ENCODE measurements around the gene ITPR1. TPM values are rescaled to one million over a fixed set of nuclear protein-coding genes. Genes with fewer than 3 reads are reported as not detected.
"Not testable (repeated sequence)": the region's sequence is repeated elsewhere in the genome, so short reads cannot be mapped to it uniquely, and the experiment has no call there.

ITPR1 gene
- total RNA-seq, 4 donors from 2014 or later: 9.5 to 24.1 (median 17.5) TPM

GRCh38 chr3:4454142-4454541 is 39.0 kb upstream of the ITPR1 start:
- intact Hi-C loops (cut with DNase I; ENCODE audit: low total_unique reads): no loop called here
- no peak for DNase-seq (ENCODE audit: low spot score in 2 of 2)
- no peak for TF ChIP-seq POLR2A (IDR thresholded peaks at IDR 0.05)
- no peak for TF ChIP-seq CTCF (IDR thresholded peaks at IDR 0.05)
- no peak overlapping the region for H3K4me3 ChIP-seq (ENCODE audit: low read depth, poor library complexity, severe bottlenecking)

- DNase-seq (ENCODE audit: low spot score in 2 of 2); H3K4me3 ChIP-seq (ENCODE audit: low read depth, poor library complexity, severe bottlenecking); intact Hi-C loops (cut with DNase I; ENCODE audit: low total_unique reads): not testable (repeated sequence)
- 87 to 95% methylated on average over 14 of the region's 14 CpGs for WGBS, 2 donors
These were observed 36.4 kb upstream of the ITPR1 start for GRCh38 chr3:4456780-4457179.

GRCh38 chr3:4458961-4459360 is 34.2 kb upstream of the ITPR1 start:
- DNase-seq (ENCODE audit: low spot score in 2 of 2): no peak
- WGBS, 2 donors: 92 to 94% methylated on average over 3 of the region's 3 CpGs
- intact Hi-C loops (cut with DNase I; ENCODE audit: low total_unique reads): no loop called here
- no peak for TF ChIP-seq POLR2A (IDR thresholded peaks at IDR 0.05)
- no peak for TF ChIP-seq CTCF (IDR thresholded peaks at IDR 0.05)
- no peak overlapping the region for H3K4me3 ChIP-seq (ENCODE audit: low read depth, poor library complexity, severe bottlenecking)

- no peak overlapping the region for H3K4me3 ChIP-seq (ENCODE audit: low read depth, poor library complexity, severe bottlenecking)
- no peak for DNase-seq (ENCODE audit: low spot score in 2 of 2)
- intact Hi-C loops (cut with DNase I; ENCODE audit: low total_unique reads): no loop called here
- WGBS, 2 donors: 93 to 94% methylated on average over 4 of the region's 4 CpGs
- TF ChIP-seq POLR2A (IDR thresholded peaks at IDR 0.05) (no peak), CTCF (IDR thresholded peaks at IDR 0.05) (no peak)
These were observed 32.8 kb upstream of the ITPR1 start for GRCh38 chr3:4460334-4460733.

- intact Hi-C loops (cut with DNase I; ENCODE audit: low total_unique reads): no loop called here
- no peak for DNase-seq (ENCODE audit: low spot score in 2 of 2)
- TF ChIP-seq CTCF (IDR thresholded peaks at IDR 0.05) (no peak), POLR2A (IDR thresholded peaks at IDR 0.05) (no peak)
- WGBS, 2 donors: 76 to 88% methylated on average over 2 of the region's 2 CpGs
- H3K4me3 ChIP-seq (ENCODE audit: low read depth, poor library complexity, severe bottlenecking): no peak overlapping the region
These were observed 31.6 kb upstream of the ITPR1 start for GRCh38 chr3:4461468-4462090.

- intact Hi-C loops (cut with DNase I; ENCODE audit: low total_unique reads): no loop called here
- 89 to 94% methylated on average over 3 of the region's 3 CpGs for WGBS, 2 donors
- TF ChIP-seq CTCF (IDR thresholded peaks at IDR 0.05) (no peak), POLR2A (IDR thresholded peaks at IDR 0.05) (no peak)
- H3K4me3 ChIP-seq (ENCODE audit: low read depth, poor library complexity, severe bottlenecking): no peak overlapping the region
- no peak for DNase-seq (ENCODE audit: low spot score in 2 of 2)
These were observed 30.6 kb upstream of the ITPR1 start for GRCh38 chr3:4462369-4463040.
